H7 (cell line): ENCODE measurements around the gene GP2. TPM values are rescaled to one million over a fixed set of nuclear protein-coding genes. Genes with fewer than 3 reads are reported as not detected.
A peak's percentile ranks its signal among the peaks of the same experiment; 100 is the strongest.

Experiments
- DNase-seq: peaks from one replicate; pipeline ENCODE4 v3.0.0; 2012
- H3K27me3 ChIP-seq: 2 replicates; pipeline ENCODE4 v1.6.0; 2011; ENCODE audit warnings: mild to moderate bottlenecking, low read length; ENCODE audit not compliant: control insufficient read depth, insufficient read depth
- H3K36me3 ChIP-seq: replicated peaks from 2 replicates; pipeline ENCODE4 v1.5.1; 2011; ENCODE audit warnings: low read length; ENCODE audit not compliant: control insufficient read depth, insufficient read depth
- H3K4me3 ChIP-seq: 2 replicates; pipeline ENCODE4 v1.5.1; 2011; ENCODE audit warnings: low read depth, mild to moderate bottlenecking, control low read depth, low read length, moderate library complexity; ENCODE audit not compliant: insufficient read depth
- total RNA-seq: library from RNA; depleted of rRNA; stranded (reverse); fragments of >200 nt; shearing (Covaris generic); gene quantifications from 2 replicates; pipeline ENCODE4 v1.2.3, GENCODE V29; 2014; rRNA removed

GP2 gene
- not detected in 2 replicates for total RNA-seq

DNA sequence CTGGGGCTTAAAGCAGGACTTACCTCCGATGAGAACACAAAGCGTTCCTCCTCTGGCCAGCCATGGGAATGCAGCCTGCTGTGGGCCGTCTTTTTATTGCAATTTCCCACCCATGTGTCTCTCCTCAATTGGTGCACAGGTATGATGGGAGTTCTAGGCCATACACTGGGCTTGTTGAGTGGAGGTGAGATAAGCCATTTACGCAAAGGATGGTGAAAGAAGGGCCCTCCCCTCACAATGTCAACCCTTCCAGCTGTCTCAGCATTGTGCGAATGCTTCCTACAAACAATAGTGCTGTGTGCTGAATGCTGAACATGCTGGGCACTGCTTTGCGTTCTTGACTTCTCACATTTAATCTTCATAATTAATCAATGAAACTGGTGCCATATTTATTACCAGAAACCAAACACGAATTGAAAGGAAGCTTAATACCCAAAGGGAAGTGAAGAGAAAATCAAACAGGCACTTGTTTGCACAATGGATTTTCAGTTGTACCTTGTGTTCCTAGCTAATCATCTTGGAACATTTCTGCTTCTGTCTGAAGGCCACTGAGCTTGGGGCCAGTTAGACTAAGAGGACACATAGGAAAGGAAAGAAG is at the start of gene GP2:
Gene GP2, minus strand, starts transcription at position 70 of the 598 bp plus-strand sequence. CDS start 1,082 bp downstream, outside the sequence.
- peak; percentile 39 for DNase-seq
- H3K4me3 ChIP-seq: no peak within 1 kb of the TSS
- no peaks in the 10 kb centered on the region for H3K27me3 ChIP-seq
- no peaks in the 10 kb centered on the region for H3K36me3 ChIP-seq

DNA sequence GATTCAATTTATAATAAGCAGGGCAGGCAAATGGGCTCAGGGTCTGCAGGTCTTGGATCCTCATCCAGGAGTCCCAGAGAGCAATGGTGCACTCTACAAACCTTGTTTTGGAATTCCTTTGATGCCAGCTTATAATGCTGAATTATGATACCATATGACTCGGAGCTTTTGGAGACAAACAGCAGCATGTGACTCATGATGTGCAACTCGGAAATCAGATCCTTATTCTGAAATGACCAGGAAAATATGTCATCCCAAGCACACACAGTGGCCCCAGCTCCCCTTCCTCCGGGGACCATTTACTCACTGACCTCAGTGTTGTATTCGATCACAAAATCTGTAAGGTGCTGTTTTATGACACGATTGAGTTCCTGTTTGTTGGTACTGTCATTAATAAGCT is 45.4 kb upstream of the GP2 start:
- no peaks in the 10 kb centered on the region for H3K27me3 ChIP-seq
- no peak overlapping the region for H3K4me3 ChIP-seq
- DNase-seq: no peak
- no peaks in the 10 kb centered on the region for H3K36me3 ChIP-seq

DNA sequence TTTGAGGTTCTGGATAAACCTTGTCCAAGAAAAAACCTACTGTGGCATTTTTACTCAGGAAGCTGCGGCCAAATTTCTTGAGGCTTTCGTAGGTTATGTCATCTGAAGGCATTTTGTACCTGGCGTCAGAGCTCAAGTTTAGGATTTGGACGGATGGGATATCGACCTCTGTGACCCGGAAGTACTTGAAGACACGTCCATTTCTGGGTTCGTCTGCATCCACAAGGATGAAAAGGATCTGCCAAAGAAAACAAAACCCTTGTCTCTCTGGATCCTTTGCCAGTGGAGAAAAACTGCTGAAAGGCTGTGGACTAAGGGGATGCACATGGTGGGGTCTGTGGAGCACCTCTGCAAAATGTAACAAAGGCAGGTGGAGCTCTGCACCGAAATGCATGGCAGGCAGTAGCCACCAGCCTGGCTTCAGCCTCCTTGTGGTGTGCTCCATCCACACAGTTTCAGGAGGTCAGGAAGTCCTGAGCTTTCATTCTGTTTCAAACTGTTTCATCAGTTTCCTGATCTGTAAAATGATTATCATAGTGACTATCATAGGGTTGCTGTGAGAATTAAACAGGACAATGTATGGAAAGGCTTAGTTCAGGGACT is 42.2 kb upstream of the GP2 start:
- Histone ChIP-seq H3K27me3 (no peaks in the 10 kb centered on the region), H3K36me3 (no peaks in the 10 kb centered on the region), H3K4me3 (no peak overlapping the region)
- DNase-seq: no peak

DNA sequence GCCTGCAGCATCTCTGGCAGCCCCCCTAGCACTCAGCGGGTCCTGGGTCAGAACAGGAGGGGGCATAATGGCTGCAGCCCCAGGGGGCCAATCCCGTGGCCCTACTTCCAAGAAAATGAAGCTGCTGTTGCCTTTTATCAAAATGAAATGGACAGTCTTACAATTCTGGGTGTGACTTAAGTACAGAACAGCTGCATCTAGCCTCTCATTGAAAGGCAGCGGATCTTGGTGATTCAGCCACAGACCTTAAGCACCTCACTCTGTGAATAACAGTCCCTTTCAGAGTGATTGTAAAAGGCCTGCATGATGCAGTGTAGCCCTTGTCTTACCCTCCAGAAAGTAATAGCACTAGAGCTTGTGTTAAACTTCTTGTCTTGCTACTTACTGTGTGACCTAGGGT is 36.7 kb upstream of the GP2 start:
- no peak overlapping the region for H3K4me3 ChIP-seq
- no peak for DNase-seq
- no peaks in the 10 kb centered on the region for H3K36me3 ChIP-seq
- H3K27me3 ChIP-seq: no peaks in the 10 kb centered on the region

DNA sequence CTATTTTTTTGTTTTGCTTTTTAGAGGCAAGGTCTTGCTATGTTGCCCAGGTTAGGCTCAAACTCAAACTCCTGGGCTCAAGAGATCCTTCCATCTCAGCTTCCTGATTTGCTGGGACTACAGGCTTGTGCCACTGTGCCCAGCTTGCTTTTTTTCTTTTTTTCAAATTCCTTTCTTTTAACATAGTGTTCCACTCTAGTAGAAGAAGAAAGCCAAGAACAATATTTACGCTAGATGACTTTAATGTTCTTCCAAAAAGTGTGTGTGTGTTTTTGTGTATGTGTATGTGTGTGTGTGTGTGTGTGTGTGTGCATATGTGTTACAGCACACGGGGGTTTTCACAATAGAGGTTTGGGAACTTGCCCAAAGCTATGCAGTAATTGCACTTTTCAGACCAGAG is 35.9 kb upstream of the GP2 start:
- no peaks in the 10 kb centered on the region for H3K27me3 ChIP-seq
- no peaks in the 10 kb centered on the region for H3K36me3 ChIP-seq
- no peak for DNase-seq
- H3K4me3 ChIP-seq: no peak overlapping the region

DNA sequence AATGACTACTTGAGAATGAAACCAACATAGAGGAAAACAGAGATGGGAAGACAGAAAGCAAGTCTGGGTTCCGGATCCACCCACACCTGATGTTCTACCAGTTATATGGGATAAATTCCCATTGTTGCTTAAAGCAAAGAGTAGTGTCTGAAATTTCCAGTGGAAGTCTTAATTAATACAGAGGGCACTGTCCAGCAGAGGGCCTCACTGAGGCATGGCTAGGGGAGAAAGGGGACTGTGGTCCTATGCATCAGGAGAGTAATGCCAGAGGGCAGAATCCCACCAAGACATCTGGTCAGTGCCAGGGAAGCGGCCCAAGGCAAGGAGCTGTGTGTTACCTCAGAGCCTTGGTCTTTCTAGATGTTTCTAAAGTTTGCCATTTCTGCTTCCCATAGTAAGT is 32.7 kb upstream of the GP2 start:
- no peaks in the 10 kb centered on the region for H3K27me3 ChIP-seq
- DNase-seq: peak; percentile 71
- no peak overlapping the region for H3K4me3 ChIP-seq
- no peaks in the 10 kb centered on the region for H3K36me3 ChIP-seq

DNA sequence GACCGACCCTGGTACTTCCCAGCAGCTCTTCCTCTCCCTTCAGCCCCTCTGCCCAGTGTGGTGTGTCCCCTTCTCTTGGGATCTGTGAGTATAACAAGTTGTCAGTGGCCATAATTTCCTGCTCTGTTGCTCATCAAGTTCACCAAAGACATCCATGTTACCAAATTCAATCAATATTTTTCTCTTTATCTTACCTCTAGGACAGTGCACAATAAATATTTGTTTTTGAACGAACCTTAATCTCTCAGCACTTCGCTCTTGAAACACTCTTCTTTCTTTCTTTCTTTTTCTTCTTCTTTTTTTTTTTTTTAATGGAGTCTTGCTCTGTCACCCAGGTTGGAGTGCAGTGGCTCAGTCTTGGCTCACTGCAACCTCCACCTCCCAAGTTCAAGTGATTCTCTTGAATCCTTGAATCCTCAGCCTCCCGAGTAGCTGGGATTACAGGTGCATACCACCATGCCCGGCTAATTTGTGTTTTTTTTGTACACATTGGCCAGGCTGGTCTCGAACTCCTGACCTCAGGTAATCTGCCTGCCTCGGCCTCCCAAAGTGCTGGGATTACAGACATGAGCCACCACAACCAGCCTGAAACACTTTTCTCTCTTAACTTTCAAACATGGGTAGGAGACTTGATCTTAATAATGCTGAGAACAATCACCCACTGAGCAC is 27.9 kb upstream of the GP2 start:
- H3K4me3 ChIP-seq: no peak overlapping the region
- H3K36me3 ChIP-seq: no peaks in the 10 kb centered on the region
- H3K27me3 ChIP-seq: no peaks in the 10 kb centered on the region
- no peak for DNase-seq

DNA sequence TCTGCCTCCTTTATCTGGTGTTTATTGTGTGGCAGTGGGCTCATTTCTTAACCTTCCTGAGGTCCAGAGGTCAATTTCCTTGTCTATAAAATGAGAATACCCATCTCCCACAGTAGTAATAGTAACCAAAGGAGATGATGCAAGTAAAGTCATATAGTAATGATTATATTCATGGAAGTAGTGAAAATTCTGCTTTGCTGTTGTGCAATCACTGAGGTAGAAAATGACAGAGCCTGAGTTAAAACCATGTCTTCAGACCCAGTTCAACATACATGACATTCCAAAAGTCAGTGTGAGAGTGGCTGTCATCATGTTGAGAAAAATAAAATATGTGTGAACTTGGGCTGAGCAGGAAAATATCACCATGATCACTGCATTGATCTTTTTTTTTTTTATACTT is 26.1 kb upstream of the GP2 start:
- H3K36me3 ChIP-seq: no peaks in the 10 kb centered on the region
- no peak for DNase-seq
- H3K27me3 ChIP-seq: no peaks in the 10 kb centered on the region
- no peak overlapping the region for H3K4me3 ChIP-seq

DNA sequence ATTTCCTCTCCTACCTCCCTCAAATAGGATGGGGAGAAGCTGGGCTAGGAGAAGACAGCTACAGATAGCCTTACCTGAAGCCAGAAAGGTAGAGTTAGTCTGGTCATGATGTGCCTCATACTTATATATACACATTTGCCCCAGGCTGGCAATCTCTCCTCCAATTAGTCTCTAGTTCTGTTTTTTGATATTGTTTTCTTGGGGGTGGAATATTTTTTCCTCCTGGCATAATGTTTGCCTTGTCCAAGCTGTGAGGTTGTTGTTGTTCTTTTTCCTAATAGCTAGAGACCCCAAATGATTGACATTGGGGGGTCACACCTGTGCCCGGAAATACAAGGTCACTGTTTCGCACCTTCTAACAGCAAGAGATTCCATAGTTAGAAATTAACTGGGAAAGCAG is 25.3 kb upstream of the GP2 start, which contains the start of gene UMOD:
Gene UMOD, minus strand, starts transcription at position 101 of the 400 bp plus-strand sequence. CDS start 1,978 bp downstream, outside the sequence.
- no peaks in the 10 kb centered on the region for H3K36me3 ChIP-seq
- no peak within 1 kb of the TSS for H3K4me3 ChIP-seq
- no peaks in the 10 kb centered on the region for H3K27me3 ChIP-seq
- no peak for DNase-seq

DNA sequence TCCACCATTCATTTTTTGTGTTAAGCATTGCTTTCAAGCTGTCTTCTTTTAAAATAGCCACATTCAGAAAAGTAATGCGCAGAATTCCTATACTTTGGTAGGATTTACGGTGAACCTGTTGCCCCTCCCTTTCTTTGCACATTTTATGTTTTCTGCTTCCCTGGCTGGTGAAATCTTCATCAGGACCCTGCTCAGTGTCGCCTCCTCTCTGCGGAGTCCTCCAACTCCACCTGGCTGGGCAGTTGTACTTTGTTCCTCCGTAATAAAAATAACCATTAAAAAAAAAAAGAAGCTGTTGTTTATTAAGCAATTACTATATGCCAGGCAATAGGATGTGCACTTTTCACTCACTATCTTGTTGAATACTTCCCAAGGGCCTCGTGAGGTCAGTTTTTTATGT is 22.3 kb upstream of the GP2 start:
- peak; percentile 56 for DNase-seq
- Histone ChIP-seq H3K4me3 (no peak overlapping the region), H3K36me3 (no peaks in the 10 kb centered on the region), H3K27me3 (no peaks in the 10 kb centered on the region)

DNA sequence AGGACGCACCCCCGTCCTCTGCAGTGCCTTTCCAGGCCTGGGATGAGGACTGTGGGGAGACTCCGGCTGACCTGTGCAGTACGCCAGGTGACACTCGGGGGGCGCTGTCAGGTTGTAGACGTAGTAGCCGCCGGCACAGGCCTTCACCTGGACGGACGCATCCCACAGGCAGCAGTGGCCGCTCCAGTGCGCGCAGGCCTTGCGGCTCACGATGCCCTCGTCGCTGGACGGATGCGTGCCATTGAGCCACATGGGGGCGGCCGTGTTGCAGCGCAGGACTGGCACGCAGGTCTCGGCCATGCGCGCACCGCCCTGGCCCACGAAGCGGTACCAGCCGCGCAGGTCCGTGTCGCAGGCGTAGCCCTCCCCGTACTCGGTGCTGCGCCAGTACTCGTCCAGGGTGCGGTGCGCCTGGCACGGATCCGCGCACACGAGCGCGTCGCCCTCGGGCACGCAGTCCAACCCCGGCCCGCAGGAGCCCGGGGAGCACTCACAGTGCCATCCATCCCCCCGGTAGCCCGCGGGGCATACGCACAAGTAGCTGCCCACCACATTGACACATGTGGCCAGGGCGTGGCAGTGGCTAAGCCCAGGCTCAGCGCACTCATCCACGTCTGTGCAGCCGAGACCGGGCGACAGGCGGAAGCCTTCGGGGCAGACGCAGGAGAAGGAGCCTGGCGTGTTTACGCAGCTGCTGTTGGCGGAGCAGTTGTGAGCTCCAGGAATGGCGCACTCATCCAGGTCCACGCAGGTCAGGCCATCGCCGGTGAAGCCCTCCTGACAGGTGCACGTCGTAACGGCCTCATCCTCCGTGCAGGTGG is 21.3 kb upstream of the GP2 start:
- DNase-seq: peak; percentile 90
- H3K4me3 ChIP-seq: no peak overlapping the region
- H3K27me3 ChIP-seq: no peaks in the 10 kb centered on the region

DNA sequence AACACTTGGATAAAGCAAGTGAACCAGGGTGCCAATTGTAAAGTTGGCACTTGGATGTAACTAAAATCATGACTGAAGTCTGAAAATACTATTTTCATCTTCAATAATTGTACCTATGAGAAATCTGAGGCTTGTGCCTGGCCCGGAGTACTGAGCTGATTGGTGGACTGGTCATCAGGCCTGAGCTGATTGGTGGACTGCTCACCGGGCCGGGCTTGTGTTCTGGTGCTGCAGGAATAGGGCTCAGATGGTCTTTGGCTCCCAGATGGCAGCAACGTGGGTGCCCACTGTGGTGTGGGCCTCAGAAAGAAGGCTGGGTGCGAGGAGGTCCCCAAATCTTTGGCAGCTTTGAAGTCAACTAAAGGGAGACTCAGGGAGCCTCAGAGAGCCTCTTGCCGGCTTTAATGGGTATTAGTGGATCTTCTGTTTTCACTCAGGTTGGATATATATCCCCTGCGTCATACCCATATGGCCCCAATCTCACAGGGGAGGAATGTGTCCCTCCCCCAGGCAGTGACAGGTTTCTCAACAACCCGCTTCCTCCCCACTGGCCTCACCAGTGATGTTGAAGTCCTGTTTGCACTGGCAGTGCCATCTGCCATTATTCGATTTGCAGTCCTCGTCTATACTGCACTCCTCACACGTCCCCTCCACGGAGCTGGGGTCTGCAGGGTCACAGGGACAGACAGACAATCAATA is 20.5 kb upstream of the GP2 start:
- H3K36me3 ChIP-seq: no peaks in the 10 kb centered on the region
- no peak overlapping the region for H3K4me3 ChIP-seq
- peak; percentile 49 for DNase-seq
- H3K27me3 ChIP-seq: no peaks in the 10 kb centered on the region

More for the DNA sequence above, 21.3 kb upstream of the GP2 start:
- no peaks in the 10 kb centered on the region for H3K36me3 ChIP-seq

DNA sequence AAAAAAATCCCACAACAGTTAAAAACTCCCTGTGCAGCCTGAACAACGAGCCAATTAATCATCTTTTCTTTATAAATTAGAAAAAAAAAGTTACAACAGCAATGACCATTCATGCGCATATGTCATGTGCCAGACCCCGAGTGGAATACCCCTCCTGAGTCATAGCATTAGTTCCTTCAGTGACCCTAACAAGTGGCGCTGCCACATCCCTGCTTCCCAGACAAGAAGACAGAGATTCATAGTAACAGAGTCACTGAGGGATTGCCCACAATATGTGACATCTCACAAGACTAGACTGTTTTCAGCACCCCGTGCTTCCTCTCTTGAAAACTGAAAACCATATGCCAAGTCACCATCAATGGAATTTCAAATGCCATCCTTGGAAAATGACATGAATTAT is 17.3 kb upstream of the GP2 start:
- Histone ChIP-seq H3K36me3 (no peaks in the 10 kb centered on the region), H3K4me3 (no peak overlapping the region), H3K27me3 (no peaks in the 10 kb centered on the region)
- DNase-seq: no peak

DNA sequence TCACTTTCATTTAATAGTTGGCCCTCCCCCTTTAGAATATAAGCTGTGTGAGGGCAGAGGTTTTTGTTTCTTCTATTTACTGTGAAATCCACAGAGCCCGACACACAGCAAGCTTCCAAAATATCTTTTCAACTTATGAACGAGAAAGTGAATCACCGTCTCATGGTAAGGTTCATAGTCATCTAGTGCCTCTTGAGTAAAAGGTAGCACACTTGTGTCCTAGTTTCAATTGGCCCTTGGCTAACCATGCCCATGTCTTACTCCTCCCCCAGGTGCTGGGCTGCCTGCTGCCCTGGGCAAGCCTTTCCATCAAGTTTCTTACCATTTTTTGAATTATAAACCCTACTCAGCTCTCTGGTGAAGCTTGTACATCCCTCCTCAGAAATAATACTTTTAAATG is 12.4 kb upstream of the GP2 start:
- DNase-seq: no peak
- no peak overlapping the region for H3K4me3 ChIP-seq
- no peaks in the 10 kb centered on the region for H3K27me3 ChIP-seq
- H3K36me3 ChIP-seq: no peaks in the 10 kb centered on the region
